Neural cell (in vitro differentiated cells): ENCODE data around the gene NOTCH2. TPM values are rescaled to one million over a fixed set of nuclear protein-coding genes. Genes with fewer than 3 reads are reported as not detected.

Experiments used
- H2AFZ ChIP-seq: fragments of 200-600, 300-800 bp; sonication (generic), shearing (Covaris generic); 2 replicates; pipeline ENCODE4 v1.6.0; 2014; ENCODE audit warnings: low read depth, mild to moderate bottlenecking, antibody characterized with exemption, low read length, moderate library complexity
- H3F3A ChIP-seq: fragments of 200-600 bp; shearing (Covaris generic); 2 replicates; pipeline ENCODE4 v1.6.1; 2016; ENCODE audit warnings: mild to moderate bottlenecking, moderate library complexity, mixed read lengths, antibody characterized with exemption, low read length; ENCODE audit not compliant: insufficient read depth, poor library complexity, severe bottlenecking
- H3K27ac ChIP-seq: fragments of 200-600, 300-800 bp; sonication (generic), shearing (Covaris generic); 2 replicates; pipeline ENCODE4 v1.5.1; 2014; ENCODE audit warnings: mild to moderate bottlenecking, low read length, moderate library complexity
- H3K27me3 ChIP-seq: fragments of 300-800, 200-600 bp; sonication (generic), shearing (Covaris generic); 2 replicates; pipeline ENCODE4 v1.6.0; 2014; ENCODE audit warnings: mild to moderate bottlenecking, low read depth, low read length, moderate library complexity; ENCODE audit not compliant: insufficient read depth
- H3K36me3 ChIP-seq: fragments of 300-800, 200-600 bp; sonication (generic), shearing (Covaris generic); 2 replicates; pipeline ENCODE4 v1.5.1; 2014; ENCODE audit warnings: mild to moderate bottlenecking, antibody characterized with exemption, low read length, moderate library complexity; ENCODE audit not compliant: insufficient read depth
- H3K4me2 ChIP-seq: fragments of 300-800, 200-600 bp; sonication (generic), shearing (Covaris generic); 2 replicates; pipeline ENCODE4 v1.6.0; 2014; ENCODE audit warnings: mild to moderate bottlenecking, low read length
- H3K4me3 ChIP-seq: fragments of 300-800, 200-600 bp; sonication (generic), shearing (Covaris generic); 2 replicates; pipeline ENCODE4 v1.5.1; 2014; ENCODE audit warnings: mild to moderate bottlenecking, low read length, moderate library complexity
- H3K79me2 ChIP-seq: fragments of 200-600 bp; shearing (Covaris generic); replicated peaks from 2 replicates; pipeline ENCODE4 v1.6.0; 2014; ENCODE audit warnings: mild to moderate bottlenecking, low read length, moderate library complexity; ENCODE audit not compliant: insufficient read depth
- H3K9ac ChIP-seq: fragments of 300-800, 200-600 bp; sonication (generic), shearing (Covaris generic); 2 replicates; pipeline ENCODE4 v1.6.1; 2016; ENCODE audit warnings: mild to moderate bottlenecking, low read length, mixed read lengths
- H3K9me2 ChIP-seq: fragments of 200-600 bp; shearing (Covaris generic); 2 replicates; pipeline ENCODE4 v1.6.1; 2016; ENCODE audit warnings: mild to moderate bottlenecking, low read length, mixed read lengths; ENCODE audit not compliant: insufficient read depth
- H3K9me3 ChIP-seq: fragments of 200-600, 300-800 bp; sonication (generic), shearing (Covaris generic); 2 replicates; pipeline ENCODE4 v1.6.1; 2016; ENCODE audit warnings: mild to moderate bottlenecking, mixed run types, low read length, moderate library complexity, mixed read lengths
- H4K20me1 ChIP-seq: fragments of 200-600 bp; shearing (Covaris generic); 2 replicates; pipeline ENCODE4 v1.6.1; 2016; ENCODE audit warnings: mild to moderate bottlenecking, mixed run types; ENCODE audit not compliant: insufficient read depth
- EZH2 ChIP-seq: fragments of 200-600, 300-800 bp; shearing (Covaris generic), sonication (generic); IDR thresholded peaks from 2 replicates; pipeline ENCODE4 v1.6.1; 2014; ENCODE audit warnings: antibody characterized with exemption, low read length, borderline replicate concordance, mild to moderate bottlenecking; ENCODE audit not compliant: insufficient read depth, poor library complexity, severe bottlenecking
- MXI1 ChIP-seq: fragments of 450-650 bp; conservative IDR thresholded peaks from 2 replicates; pipeline ENCODE4 v1.6.1; 2014; ENCODE audit warnings: antibody characterized with exemption, mild to moderate bottlenecking; ENCODE audit not compliant: poor library complexity, severe bottlenecking
- POLR2AphosphoS5 ChIP-seq: IDR thresholded peaks from 2 replicates; pipeline ENCODE4 v1.6.1; 2012
- RAD21 ChIP-seq: fragments of 450-650 bp; conservative IDR thresholded peaks from 2 replicates; pipeline ENCODE4 v1.6.1; 2014; ENCODE audit warnings: antibody characterized with exemption, mild to moderate bottlenecking, moderate library complexity
- SMC3 ChIP-seq: fragments of 450-650 bp; conservative IDR thresholded peaks from 2 replicates; pipeline ENCODE4 v1.6.1; 2014; ENCODE audit warnings: antibody characterized with exemption, mild to moderate bottlenecking, moderate library complexity; ENCODE audit not compliant: poor library complexity
- TAF1 ChIP-seq: IDR thresholded peaks from 2 replicates; pipeline ENCODE4 v1.6.1; 2012; ENCODE audit warnings: low read depth
- polyA plus RNA-seq: library from polyadenylated mRNA; depleted of rRNA; stranded (reverse); fragments of >200 nt; gene quantifications from 2 replicates; pipeline ENCODE4 v1.2.3, GENCODE V29; 2014
- TF ChIP-seq, protein P1 (sequence below): IDR thresholded peaks from 2 replicates; pipeline ENCODE4 v1.6.1; 2012; ENCODE audit warnings: borderline replicate concordance
- TF ChIP-seq, protein P2 (sequence below): fragments of 450-650 bp; IDR thresholded peaks from 2 replicates; pipeline ENCODE4 v1.5.1; 2014; ENCODE audit warnings: antibody characterized with exemption, mild to moderate bottlenecking, moderate library complexity; ENCODE audit not compliant: poor library complexity, severe bottlenecking

NOTCH2 gene
- polyA plus RNA-seq, 1 donor from 2014 or later = 0.73 TPM

DNA sequence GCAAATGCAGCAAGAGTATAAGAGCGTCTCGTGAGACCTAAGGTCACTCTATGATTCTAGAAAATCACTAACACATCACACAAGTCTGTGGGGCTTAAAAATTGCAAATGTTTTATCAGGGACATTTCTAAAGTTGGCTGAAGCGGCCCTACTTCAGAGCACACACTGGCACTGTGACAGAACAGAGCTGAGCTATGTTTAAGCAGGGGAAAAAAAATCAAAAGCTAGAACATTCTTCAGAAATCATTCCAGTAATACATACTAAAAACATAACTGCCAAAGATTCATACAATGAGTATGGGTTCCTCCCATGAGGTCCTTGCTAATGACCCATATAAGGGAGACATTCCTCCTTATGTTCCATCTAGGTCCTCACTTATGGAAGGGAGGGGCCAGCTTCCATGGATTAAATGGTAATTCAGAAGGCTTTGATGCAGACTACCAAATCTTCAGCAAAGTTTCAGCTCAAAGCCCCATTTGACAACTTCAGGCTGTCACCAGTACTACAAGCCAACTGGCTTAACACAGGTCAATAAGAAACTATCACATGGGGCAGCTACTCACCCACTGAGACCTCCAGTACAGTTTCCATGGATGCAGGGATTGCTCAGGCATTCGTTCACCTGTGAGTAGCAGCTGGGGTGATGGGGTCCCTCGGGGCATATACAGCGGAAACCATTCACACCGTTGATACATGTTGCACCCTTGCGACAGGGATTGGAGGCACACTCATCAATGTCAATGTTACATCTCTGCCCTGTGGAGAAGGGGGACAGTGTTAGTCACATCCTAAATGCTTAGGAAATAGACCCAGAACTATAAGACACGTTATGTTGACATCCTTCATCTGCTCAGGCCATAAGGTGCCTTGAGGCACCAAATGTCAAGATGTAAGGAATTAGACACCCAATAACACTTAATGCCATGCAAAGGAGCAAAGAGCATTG, 114.7 kb downstream of the NOTCH2 start:
- no peaks in the 10 kb centered on the region for H3K36me3 ChIP-seq
- no peak overlapping the region for H2AFZ ChIP-seq
- no peaks in the 10 kb centered on the region for H3K9me2 ChIP-seq
- TF ChIP-seq MXI1 = no peak
- TF ChIP-seq, protein P1, sequence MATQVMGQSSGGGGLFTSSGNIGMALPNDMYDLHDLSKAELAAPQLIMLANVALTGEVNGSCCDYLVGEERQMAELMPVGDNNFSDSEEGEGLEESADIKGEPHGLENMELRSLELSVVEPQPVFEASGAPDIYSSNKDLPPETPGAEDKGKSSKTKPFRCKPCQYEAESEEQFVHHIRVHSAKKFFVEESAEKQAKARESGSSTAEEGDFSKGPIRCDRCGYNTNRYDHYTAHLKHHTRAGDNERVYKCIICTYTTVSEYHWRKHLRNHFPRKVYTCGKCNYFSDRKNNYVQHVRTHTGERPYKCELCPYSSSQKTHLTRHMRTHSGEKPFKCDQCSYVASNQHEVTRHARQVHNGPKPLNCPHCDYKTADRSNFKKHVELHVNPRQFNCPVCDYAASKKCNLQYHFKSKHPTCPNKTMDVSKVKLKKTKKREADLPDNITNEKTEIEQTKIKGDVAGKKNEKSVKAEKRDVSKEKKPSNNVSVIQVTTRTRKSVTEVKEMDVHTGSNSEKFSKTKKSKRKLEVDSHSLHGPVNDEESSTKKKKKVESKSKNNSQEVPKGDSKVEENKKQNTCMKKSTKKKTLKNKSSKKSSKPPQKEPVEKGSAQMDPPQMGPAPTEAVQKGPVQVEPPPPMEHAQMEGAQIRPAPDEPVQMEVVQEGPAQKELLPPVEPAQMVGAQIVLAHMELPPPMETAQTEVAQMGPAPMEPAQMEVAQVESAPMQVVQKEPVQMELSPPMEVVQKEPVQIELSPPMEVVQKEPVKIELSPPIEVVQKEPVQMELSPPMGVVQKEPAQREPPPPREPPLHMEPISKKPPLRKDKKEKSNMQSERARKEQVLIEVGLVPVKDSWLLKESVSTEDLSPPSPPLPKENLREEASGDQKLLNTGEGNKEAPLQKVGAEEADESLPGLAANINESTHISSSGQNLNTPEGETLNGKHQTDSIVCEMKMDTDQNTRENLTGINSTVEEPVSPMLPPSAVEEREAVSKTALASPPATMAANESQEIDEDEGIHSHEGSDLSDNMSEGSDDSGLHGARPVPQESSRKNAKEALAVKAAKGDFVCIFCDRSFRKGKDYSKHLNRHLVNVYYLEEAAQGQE = no peak
- TF ChIP-seq EZH2 = no peak
- TF ChIP-seq TAF1 = no peak
- TF ChIP-seq RAD21 = no peak
- no peaks in the 10 kb centered on the region for H3K9me3 ChIP-seq
- no peaks in the 10 kb centered on the region for H4K20me1 ChIP-seq
- no peaks in the 10 kb centered on the region for H3K27me3 ChIP-seq
- H3F3A ChIP-seq = no peaks in the 10 kb centered on the region
- no peak overlapping the region for H3K4me2 ChIP-seq
- H3K79me2 ChIP-seq = no peaks in the 10 kb centered on the region
- no peak overlapping the region for H3K27ac ChIP-seq
- H3K4me3 ChIP-seq = no peak overlapping the region
- H3K9ac ChIP-seq = no peak overlapping the region

DNA sequence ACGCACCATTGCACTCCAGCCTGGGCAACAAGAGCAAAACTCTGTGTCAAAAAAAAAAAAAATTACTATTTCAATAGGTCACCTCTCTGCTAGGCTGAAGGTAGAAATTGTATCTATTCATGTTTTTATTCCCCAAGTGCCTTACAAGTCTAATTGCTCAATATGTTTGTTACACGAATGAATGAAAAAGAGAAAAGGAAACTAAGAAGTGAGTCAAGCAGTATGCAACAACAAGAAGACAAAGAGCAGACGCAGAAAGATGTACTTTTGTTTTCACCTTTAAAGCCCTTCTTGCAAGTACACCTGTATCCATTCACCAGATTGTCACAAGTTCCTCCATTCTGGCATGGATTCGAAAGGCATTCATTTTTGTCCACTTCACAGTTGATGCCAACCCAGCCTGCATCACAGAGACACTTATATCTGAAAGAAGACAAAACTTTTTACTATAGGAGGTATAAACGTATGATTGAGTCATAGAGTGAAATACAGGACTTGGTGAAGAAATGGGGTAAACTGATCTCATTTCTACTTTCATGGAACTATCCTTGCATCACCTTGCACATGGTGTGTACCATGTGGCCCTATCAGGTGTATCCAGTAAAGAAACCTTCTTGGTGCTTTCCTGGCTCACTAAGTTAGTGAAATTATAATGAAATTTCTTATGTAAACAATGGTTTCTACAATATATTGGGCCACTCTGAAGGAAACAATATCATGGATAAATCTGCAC, 116.0 kb downstream of the NOTCH2 start:
- H3K9me2 ChIP-seq = no peaks in the 10 kb centered on the region
- no peak overlapping the region for H3K9ac ChIP-seq
- no peak overlapping the region for H3K4me3 ChIP-seq
- no peak overlapping the region for H3K27ac ChIP-seq
- no peaks in the 10 kb centered on the region for H3F3A ChIP-seq
- H3K79me2 ChIP-seq = no peaks in the 10 kb centered on the region
- TF ChIP-seq MXI1 (no peak), TAF1 (no peak), POLR2AphosphoS5 (no peak), EZH2 (no peak), SMC3 (no peak)
- TF ChIP-seq, protein P2, sequence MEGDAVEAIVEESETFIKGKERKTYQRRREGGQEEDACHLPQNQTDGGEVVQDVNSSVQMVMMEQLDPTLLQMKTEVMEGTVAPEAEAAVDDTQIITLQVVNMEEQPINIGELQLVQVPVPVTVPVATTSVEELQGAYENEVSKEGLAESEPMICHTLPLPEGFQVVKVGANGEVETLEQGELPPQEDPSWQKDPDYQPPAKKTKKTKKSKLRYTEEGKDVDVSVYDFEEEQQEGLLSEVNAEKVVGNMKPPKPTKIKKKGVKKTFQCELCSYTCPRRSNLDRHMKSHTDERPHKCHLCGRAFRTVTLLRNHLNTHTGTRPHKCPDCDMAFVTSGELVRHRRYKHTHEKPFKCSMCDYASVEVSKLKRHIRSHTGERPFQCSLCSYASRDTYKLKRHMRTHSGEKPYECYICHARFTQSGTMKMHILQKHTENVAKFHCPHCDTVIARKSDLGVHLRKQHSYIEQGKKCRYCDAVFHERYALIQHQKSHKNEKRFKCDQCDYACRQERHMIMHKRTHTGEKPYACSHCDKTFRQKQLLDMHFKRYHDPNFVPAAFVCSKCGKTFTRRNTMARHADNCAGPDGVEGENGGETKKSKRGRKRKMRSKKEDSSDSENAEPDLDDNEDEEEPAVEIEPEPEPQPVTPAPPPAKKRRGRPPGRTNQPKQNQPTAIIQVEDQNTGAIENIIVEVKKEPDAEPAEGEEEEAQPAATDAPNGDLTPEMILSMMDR = no peak
- no peaks in the 10 kb centered on the region for H3K36me3 ChIP-seq
- H3K9me3 ChIP-seq = no peaks in the 10 kb centered on the region
- no peaks in the 10 kb centered on the region for H3K27me3 ChIP-seq
- no peaks in the 10 kb centered on the region for H4K20me1 ChIP-seq
- H3K4me2 ChIP-seq = no peak overlapping the region
- no peak overlapping the region for H2AFZ ChIP-seq
